Nephron progenitor cell (in vitro differentiated cells): ENCODE data around the gene SRSF3.
A peak's percentile ranks its signal among the peaks of the same experiment; 100 is the strongest.
"Not testable (repeated sequence)": the region's sequence is repeated elsewhere in the genome, so short reads cannot be mapped to it uniquely, and the experiment has no call there.

ENCODE experiments used
- DNase-seq: peaks from one replicate; pipeline ENCODE4 v3.0.0; 2021
- H3K27ac Mint-ChIP-seq: 2 replicates; pipeline ENCODE4 v1.8.0; 2021; ENCODE audit warnings: mild to moderate bottlenecking, moderate library complexity, mixed read lengths
- H3K27me3 Mint-ChIP-seq: 2 replicates; pipeline ENCODE4 v1.8.0; 2021; ENCODE audit warnings: mild to moderate bottlenecking, low read depth, mixed read lengths; ENCODE audit not compliant: poor library complexity
- H3K36me3 Mint-ChIP-seq: 2 replicates; pipeline ENCODE4 v1.8.0; 2021; ENCODE audit warnings: low read depth, mixed read lengths
- H3K4me1 Mint-ChIP-seq: 2 replicates; pipeline ENCODE4 v1.8.0; 2021; ENCODE audit warnings: mixed read lengths
- H3K4me3 Mint-ChIP-seq: 2 replicates; pipeline ENCODE4 v1.8.0; 2021; ENCODE audit warnings: mild to moderate bottlenecking, moderate library complexity, mixed read lengths
- H3K9me3 Mint-ChIP-seq: 2 replicates; pipeline ENCODE4 v1.8.0; 2021; ENCODE audit warnings: mild to moderate bottlenecking, moderate library complexity, mixed read lengths
- TF ChIP-seq, protein P1 (sequence below): fragments of 200-600 bp; sonication (generic); IDR thresholded peaks from 2 replicates; pipeline ENCODE4 v1.5.0; 2021; ENCODE audit warnings: antibody characterized with exemption

Gene SRSF3

GRCh38 chr6:36610041-36610955 is 16.1 kb downstream of the SRSF3 start:
- Mint-ChIP-seq H3K4me3 (no peak overlapping the region), H3K36me3 (peaks cover 86% of the 10 kb centered on the region), H3K27ac (peak overlapping the region; percentile 49), H3K9me3 (peaks cover 16% of the 10 kb centered on the region), H3K27me3 (no peaks in the 10 kb centered on the region), H3K4me1 (peaks cover 17% of the 10 kb centered on the region)
- TF ChIP-seq, protein P1, sequence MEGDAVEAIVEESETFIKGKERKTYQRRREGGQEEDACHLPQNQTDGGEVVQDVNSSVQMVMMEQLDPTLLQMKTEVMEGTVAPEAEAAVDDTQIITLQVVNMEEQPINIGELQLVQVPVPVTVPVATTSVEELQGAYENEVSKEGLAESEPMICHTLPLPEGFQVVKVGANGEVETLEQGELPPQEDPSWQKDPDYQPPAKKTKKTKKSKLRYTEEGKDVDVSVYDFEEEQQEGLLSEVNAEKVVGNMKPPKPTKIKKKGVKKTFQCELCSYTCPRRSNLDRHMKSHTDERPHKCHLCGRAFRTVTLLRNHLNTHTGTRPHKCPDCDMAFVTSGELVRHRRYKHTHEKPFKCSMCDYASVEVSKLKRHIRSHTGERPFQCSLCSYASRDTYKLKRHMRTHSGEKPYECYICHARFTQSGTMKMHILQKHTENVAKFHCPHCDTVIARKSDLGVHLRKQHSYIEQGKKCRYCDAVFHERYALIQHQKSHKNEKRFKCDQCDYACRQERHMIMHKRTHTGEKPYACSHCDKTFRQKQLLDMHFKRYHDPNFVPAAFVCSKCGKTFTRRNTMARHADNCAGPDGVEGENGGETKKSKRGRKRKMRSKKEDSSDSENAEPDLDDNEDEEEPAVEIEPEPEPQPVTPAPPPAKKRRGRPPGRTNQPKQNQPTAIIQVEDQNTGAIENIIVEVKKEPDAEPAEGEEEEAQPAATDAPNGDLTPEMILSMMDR: no peak
- no peak for DNase-seq

DNA sequence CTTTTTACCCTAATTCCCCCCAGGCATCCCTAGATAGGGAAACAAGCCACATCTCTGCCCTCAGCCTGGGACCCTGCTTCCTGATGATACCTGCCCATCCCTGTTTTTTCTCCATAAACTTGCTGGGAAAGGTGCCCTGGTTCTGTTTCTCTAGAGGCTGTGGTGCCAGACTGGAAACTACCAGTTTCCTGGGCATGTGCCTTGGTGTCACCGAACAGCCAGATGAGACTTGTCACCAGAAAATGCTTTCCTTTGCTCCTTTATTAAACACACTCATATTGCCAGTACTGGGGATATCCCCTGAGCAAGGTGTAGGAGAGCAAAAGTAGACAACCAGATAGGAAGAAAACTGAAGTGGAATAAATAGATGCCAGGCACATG is 16.8 kb downstream of the SRSF3 start:
- TF ChIP-seq, protein P1: no peak
- Mint-ChIP-seq H3K27me3 (no peaks in the 10 kb centered on the region), H3K9me3 (peaks cover 16% of the 10 kb centered on the region), H3K36me3 (peaks cover 81% of the 10 kb centered on the region), H3K4me3 (no peak overlapping the region), H3K27ac (peak overlapping the region; percentile 49), H3K4me1 (peaks cover 13% of the 10 kb centered on the region)
- DNase-seq: no peak

GRCh38 chr6:36611679-36612078 is 17.5 kb downstream of the SRSF3 start:
- not testable (repeated sequence) for H3K4me3 Mint-ChIP-seq, DNase-seq, H3K27me3 Mint-ChIP-seq
- Mint-ChIP-seq H3K9me3 (peaks cover 16% of the 10 kb centered on the region), H3K27ac (peak overlapping the region; percentile 65), H3K36me3 (peaks cover 75% of the 10 kb centered on the region), H3K4me1 (peaks cover 11% of the 10 kb centered on the region)

- Mint-ChIP-seq H3K4me1 (peaks cover 11% of the 10 kb centered on the region), H3K4me3 (no peak overlapping the region), H3K27ac (no peak overlapping the region), H3K27me3 (no peaks in the 10 kb centered on the region), H3K36me3 (peaks cover 72% of the 10 kb centered on the region), H3K9me3 (peaks cover 16% of the 10 kb centered on the region)
- no peak for DNase-seq
- TF ChIP-seq, protein P1: no peak
Measured at GRCh38 chr6:36612101-36612625, 18.0 kb downstream of the SRSF3 start.

GRCh38 chr6:36613200-36613995 is 19.2 kb downstream of the SRSF3 start:
- TF ChIP-seq, protein P1: no peak
- DNase-seq: no peak
- no peaks in the 10 kb centered on the region for H3K27me3 Mint-ChIP-seq
- H3K9me3 Mint-ChIP-seq: peaks cover 16% of the 10 kb centered on the region
- H3K4me1 Mint-ChIP-seq: peaks cover 3% of the 10 kb centered on the region
- no peak overlapping the region for H3K4me3 Mint-ChIP-seq
- H3K27ac Mint-ChIP-seq: peak overlapping the region; percentile 52
- peaks cover 60% of the 10 kb centered on the region for H3K36me3 Mint-ChIP-seq
